Pons (tissue), 1 donor: ENCODE results near the gene FSCN2.

Experiments used
- DNase-seq: peaks from one replicate; pipeline ENCODE4 v3.0.0-alpha.2; 2016; ENCODE audit warnings: low spot score

The FSCN2 gene

GRCh38 chr17:81539961-81540675 is 11.9 kb downstream of the FSCN2 start:
- no peak for DNase-seq

GRCh38 chr17:81540676-81541027 is 12.5 kb downstream of the FSCN2 start:
- no peak for DNase-seq

- no peak for DNase-seq
These were observed 12.9 kb downstream of the FSCN2 start for GRCh38 chr17:81541123-81541522.

GRCh38 chr17:81542431-81543338 is 14.5 kb downstream of the FSCN2 start:
- DNase-seq = no peak

DNA sequence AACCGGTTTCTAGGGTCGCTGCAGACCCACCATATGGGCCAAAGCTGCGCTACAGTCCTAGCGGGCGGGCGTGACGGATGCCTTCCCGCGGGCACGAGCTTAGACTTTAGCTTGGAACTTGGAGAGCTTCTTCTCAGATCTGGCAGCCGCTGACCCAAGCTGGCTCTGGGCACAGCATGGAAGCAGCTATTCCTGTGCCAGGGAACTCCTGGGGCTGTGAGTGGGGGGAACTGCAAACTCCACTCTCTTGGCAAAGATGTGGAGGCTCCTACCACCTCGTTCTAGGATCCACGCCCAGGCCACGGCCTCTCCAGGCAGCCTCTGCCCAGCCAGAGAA is 15.1 kb downstream of the FSCN2 start:
- DNase-seq = no peak

GRCh38 chr17:81543756-81544155 is 15.6 kb downstream of the FSCN2 start:
- DNase-seq = no peak

GRCh38 chr17:81544281-81544974 is 16.3 kb downstream of the FSCN2 start:
- no peak for DNase-seq

DNA sequence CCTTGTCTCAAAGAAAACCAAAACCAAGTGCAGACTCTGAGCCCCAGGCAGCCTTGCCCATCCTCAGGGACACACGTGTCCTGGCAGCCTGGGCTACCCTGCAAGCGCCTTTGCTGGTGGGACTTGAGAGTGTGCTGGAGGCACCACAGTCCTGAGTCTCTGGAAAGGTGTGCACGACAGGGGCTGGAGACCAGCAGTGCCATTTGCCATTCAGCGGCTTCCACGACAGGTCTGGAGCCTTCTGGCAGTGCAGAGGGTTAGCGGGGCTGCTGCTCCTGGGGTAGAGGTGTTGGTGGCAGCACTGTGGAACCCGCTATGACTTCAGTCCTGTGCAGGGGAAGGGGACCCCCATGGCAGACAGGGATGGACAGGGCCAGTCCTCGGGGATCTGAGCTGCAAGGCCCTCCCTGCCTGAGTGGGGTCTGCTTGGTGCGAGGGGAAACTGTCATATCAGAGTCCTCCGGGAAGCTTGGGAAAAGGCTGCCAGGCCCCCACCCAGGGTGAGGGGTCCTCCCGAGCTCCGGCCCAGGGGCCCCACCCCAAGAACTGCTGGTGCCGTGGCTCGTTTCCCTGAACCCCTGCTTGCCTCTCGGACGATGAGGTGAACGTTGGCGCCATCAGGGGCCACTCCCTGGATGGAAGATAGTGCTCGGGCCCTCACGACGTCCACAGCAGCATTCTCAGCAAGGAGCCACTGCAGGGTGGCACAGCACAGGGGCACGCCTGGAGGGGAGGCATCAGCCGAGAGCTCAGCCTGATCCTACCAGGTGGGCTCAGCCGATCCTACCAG is 17.2 kb downstream of the FSCN2 start:
- no peak for DNase-seq

DNA sequence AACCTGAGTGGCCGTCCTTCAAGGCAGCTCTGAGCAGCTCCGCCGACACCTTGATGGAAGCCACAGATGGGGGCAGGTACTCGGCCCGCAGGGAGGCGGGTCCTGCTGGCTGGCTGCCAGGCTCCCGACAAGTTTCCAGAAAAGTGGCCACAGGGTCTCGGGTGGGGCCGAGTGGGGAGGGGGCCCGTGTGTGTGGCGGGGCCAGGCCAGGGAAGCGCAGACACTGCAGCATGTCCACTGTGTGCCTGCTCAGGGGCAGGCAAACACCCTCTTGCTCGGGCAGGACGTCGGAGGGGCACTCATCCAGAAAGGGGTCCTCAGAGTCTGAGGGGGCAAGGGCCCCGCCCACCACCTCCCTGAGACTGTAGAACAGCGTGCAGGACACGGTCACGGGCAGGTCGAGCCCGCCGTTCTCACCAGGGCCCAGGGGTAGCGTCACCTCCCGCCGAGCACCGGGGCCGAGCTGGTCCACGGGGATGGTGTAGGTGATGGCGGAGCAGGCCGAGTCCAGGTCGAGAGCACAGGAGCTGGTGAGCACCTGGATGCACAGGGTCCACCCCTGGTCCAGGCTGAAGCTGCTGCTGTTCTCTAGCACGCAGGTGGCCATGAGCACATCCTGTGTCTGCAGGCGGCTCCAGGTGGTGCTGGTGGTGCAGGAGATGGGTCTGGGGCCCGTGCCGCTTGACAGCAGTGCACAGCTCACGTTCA is 18.9 kb downstream of the FSCN2 start:
- no peak for DNase-seq

DNA sequence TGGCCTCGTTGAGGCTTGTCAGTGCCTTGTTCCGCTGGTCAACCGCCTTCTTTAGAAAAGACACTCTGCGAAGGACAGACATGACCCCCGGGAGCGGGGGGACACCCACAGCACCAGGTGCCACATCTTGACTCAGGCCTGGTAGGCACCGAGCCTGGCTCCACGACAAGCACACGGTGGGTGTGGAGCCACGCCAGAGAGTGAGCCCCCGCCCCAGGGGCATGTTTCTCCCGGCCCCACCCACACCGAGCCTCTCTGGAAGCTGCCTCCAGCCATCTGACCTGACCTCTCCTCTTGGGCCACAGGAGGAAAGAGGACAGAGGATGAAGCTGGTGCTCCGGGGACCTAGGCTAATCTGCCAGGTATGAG is 19.4 kb downstream of the FSCN2 start:
- no peak for DNase-seq

DNA sequence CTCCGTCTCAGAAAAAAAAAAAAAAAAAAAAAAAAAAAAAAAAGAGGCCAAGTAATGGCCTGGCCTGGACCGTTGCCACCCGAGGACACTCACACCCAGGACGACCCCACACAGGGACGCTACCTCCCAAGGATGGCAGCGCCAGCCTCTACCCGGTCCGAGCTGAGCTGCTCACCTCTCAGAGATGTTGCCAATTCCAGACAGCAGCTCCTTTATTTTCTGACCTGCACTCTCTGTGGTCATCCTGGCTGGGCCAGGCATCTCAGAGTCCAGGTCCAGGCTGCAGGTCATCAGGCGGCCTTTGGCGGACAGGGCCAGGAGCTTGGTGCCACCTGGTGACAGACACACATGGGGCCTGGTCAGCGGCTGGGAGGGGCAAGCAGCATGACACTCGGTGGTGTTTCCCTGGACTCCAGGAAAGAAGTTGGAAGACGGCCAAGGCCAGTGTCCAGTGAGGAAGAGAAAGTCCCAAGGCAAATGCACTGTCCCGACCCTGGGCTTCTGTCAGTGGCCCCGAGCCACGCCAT is 20.9 kb downstream of the FSCN2 start:
- no peak for DNase-seq

DNA sequence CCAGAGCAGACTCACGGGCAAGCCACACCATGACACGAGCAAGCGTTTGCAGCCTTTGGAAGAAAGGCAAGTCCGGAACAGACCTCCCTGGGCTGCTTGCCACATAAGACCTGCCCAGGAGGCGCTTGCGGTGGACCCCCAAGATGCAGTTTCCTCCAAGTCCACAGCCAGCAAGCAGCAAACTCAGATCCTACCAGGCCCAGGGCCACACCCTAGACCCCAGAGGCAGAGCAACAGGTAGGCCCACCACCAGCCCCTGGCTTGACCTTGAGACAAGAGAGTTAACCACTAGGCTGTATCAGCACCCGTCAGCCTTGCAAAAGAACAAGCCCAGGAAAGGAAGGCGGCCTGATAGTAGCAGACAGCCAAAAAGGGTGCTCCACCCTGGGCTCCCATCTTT is 21.6 kb downstream of the FSCN2 start:
- DNase-seq = no peak

DNA sequence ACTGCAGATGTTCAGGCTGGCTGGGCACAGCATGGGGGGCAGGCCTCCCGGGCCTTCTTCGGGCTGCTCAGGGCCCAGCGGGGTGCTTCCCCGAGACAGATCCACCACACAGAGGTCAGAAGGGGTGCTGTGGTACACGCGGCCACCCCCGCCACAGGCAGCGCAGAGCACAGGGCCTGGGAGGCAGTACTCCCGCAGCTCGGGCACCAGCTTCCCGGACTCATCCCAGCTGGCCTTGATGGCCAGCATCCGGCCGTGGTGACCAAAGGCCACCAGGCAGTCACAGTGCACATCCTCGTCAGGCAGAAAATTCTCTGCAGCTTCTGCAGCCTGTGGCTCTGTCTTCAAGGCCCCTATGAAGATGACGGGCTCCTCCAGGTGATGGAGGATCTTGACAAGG is 22.1 kb downstream of the FSCN2 start:
- no peak for DNase-seq

DNA sequence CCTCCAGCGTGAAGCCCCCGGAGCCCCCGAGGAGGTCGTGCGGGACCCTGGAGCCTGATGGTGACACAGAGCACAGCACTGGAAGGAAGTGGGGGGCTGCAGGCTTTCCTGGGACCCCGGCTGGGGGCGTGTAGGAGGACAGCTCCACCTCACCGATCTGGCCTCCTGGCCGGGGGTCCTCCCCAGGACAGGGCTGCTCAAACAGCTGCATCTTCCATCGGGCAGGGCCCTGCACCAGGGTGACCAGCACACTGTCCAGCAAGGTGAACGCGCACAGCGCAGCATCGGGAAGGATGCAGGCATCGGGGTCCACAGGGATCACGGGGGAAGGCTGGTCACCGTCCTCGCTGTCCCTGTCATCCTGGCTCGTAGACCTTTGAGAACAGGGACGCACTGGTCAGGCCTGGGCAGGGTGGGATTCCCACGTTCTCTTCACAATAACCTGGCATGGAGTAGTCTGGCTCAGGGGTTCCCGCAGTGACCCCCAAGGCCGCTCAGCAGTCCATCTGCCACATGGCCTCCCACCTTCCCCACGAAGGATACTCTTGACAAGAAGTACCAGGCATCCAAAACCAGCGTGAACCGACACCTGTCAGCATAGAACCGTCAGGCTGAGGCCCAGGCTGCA is 22.8 kb downstream of the FSCN2 start:
- DNase-seq = no peak

DNA sequence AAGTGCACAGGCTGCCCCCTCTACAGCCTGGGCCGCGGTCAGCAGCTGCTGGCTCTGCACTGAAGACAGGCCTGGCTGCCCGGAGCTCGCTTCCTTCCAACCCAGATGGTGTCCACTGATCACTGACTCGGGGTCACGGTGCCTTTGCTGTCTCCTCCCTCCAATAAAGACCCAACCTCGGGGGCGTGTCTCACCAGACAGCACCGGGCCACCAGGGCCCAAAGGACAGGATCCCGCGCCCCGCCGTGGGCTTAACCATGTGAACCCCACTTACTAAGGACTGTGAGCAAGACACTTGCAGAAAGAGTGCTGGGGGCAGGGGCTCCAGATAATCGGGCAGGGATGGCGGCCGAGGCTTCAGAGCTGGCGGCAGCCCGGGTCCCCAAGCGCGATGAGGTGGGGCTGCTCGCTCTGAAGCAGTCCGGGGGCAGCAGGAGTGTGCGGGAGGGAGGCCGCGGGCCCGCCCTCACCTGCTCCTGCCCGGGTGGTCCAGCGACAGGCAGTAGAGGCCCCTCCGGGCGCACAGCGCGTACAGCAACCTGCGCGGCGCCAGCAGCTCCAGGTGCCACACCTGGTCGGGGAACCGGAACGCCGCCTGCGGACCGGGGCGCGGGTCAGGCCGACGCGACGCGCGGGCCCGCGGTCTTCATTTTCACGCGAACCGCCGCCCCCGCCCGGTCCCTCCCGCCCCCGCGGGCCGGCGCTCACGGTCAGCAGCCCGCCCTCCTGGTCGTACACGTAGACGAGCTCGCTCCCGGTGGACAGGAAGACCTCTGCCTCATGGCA is 23.5 kb downstream of the FSCN2 start:
- no peak for DNase-seq

GRCh38 chr17:81552244-81553017 is 24.3 kb downstream of the FSCN2 start, which contains the start of gene FAAP100:
Gene FAAP100 (minus strand): TSS chr17:81552353. CDS start chr17:81552330, 23 bp downstream.
- DNase-seq = peak; percentile 49

DNA sequence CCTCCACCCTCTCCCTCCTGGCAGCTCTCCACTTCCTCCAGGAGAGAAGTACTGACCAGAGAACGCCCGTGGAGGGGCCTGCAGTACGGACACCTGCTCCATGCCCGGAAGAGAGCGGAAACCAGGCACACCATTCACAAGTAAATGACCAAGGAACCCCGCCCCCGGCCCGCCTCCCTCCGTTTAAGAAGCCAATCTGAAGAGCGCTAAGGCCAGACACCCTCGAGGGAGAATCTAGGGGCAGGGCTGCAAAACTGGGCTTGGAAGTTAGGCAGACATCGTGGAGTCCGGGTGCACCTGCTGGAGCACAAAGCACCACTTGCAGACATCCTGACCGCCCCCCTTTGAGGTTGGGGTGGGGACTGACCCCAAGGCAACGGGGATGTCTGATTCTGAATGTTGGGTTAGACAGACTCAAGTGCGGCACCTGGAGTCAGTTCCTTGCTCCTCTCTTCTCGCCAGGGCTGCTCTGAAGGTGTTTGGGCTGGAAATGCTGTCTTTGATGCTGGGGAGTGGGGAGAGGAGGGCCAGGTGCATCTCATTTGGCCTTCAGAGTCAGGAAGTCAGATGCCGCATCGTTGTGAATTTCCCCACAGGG is 24.9 kb downstream of the FSCN2 start:
- peak; percentile 48 for DNase-seq

DNA sequence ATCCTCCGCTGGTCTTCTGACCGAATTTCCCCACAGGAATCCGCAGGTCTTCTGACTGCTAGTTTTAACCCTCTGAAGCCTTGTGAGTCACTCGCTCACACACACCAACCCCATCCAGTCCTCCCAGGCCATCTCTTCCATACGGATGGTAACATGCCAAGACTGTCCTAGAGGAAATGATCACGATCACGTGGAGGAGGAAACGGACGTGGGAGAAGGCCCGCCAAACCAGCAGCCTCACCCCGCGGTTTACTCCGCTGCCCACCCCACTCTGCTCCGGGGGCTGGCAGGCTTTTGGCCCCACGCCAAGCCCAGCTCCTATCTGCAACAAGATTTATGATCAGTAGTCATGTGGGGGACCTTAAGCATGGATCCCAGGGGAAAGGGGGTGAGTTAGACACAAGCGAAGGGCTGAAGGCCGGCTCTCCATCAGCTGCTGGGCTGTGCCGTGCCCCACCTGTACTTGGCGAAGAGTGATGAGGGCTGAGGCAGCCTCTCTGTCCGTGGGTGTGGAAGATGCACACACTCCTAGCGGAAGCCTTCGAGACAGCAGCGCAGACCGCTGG is 25.5 kb downstream of the FSCN2 start:
- no peak for DNase-seq
